Measurements from ENCODE around the gene PDE4D. TPM values are rescaled to one million over a fixed set of nuclear protein-coding genes. Genes with fewer than 3 reads are reported as not detected.

PDE4D gene
- total RNA-seq, 2 donors from 2014 or later = 33.8 to 82.6 TPM

DNA sequence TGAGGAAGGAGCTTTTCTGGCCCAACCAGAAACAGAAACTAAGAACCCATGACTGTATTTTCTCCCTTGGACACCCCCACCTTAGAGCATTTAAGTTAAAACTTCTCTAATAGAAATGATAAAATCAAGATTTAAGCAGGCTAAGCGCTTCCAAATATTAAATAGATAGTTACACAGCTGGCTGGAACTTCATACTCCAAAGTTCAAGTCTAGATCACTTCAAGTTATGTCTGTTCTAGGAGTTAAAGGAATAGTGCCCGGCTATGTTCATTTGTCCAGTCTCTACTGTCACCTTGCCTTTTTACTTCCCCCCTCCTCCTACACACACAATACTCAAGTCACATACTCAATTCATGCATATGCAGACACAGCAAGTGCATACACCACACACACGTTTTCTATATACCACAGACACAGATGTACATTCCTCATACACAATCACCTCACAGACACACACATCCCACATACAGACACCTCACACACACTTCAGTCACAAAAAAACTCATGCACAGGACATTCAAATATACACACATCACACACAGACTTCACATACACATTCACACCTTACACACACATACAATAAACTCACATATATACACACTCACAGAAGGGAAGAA lies 237.7 kb downstream of the PDE4D start:
- intact Hi-C loops (cut with DNase I) = no loop called here
- DNase-seq (no peak), ATAC-seq (no peak)

DNA sequence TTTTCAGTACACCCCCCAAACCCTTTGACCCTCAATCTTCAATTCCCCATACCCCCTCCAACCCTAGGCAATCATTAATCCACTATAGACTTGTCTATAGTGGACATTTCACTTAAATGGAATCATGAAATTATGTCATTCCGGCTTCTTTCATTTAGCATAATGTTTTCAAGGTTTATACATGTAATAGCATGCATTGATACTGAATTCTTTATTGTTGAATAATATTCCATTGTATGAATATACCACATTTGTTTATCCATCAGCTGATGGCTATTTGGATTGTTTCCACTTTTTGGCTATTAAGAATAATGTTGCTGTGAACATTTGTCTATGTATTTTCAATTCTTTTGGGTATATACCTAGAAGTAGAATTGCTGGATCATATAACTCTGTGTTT lies 238.8 kb downstream of the PDE4D start:
- DNase-seq = no peak
- no peak for ATAC-seq
- intact Hi-C loops (cut with DNase I) = no loop called here

DNA sequence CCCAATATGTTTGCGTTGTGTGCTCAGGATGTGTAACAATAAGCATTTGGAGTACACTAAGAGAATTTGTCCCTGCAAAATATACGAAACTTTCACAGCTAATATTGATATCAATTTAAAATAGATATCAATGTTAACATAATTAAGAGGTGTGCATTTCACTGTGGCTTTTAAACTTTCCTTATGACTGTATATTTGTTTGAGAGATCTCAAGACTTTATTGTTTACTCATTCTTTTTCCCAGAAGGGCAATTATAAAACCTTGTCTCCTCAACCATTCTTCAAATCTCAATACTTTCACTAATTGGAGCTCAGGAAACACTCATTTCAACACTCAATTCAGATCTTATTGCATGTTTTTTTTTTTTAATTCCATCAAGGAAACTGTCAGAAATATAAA lies 241.1 kb downstream of the PDE4D start:
- intact Hi-C loops (cut with DNase I) = no loop called here
- ATAC-seq (no peak), DNase-seq (no peak)

DNA sequence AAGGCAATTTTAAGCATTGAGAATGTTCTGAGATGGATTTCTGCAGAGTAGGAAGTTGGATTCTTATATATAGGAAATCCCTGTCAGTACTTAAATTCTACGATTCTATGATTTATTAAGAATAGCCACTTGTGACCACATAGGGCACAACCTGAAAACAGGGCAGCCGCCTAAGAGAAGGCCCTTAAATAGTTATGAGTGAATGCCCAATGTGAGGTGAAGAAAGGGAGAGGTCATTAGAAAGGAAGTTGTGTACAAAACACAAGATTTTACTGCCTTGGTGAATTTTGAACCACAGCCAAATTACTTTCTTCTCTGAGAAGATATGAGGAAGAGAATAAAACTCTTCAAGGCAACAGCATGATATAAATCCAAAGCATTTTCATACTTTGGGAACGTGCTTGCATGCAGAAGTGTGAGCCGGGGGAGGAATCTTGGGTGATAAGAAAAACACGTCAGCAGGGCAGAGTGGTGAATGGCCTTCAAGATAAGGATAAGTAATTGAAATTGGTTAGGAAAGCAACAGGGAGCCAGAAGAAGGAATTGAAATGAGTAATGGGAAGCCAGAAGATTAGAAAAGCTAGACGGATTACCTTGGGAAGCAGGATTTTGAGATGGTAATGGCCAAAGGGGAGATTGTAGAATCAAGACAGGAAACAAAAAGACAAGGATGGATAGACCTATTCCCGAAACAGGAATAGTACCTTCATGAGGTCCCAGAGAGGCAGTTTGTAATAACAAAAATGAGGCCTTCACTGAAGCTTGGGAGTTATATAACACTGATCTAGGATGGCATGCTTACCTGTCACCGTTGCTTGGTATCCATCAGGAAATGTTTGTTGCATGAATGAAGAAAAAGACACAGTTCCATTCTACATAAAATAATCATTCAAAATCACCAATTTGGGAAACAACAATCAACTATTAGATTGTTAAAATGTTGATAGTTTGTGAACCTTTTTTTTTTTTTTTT lies 244.3 kb downstream of the PDE4D start:
- ATAC-seq = peak; percentile 59 to 97
- intact Hi-C loops (cut with DNase I) = no loop called here
- peak; percentile 28 for DNase-seq

DNA sequence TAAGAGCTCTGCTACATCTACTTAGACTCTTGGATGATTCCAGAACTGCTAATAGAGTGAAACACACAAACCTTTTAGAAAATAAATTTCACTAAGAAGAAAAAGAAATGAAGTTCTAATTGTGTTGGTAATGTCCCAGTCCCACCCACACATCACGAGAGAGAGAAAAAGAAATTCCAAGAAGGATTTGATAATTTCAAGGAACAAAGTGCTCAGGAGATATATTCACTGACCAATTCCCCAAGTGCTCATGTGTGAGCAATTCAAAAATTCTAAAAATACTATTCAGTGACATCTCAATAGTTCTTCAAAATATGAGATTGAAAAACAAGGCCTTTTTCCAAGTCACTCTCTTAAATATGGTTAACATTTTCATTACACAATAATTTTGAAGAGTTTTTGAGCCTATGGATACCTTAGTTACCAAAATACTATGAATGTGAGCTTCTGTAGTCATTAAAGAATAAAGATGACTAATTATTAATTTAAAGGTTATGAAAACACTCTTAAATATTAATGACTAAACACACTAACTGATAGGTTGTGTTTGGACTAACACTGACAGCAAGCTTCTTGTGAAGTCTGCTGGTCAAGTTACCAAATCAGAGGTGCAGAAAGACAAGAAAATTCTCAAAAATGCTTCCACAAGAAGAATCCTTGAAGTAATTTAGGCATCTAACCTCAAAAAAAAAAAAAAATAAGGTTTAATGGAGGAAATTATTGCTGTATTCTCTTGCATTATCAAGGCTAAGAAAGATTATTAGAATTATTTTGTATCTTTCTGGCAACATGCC lies 245.3 kb downstream of the PDE4D start:
- intact Hi-C loops (cut with DNase I) = no loop called here
- ATAC-seq (peak in 1 of 2 donors; percentile 73), DNase-seq (no peak)

DNA sequence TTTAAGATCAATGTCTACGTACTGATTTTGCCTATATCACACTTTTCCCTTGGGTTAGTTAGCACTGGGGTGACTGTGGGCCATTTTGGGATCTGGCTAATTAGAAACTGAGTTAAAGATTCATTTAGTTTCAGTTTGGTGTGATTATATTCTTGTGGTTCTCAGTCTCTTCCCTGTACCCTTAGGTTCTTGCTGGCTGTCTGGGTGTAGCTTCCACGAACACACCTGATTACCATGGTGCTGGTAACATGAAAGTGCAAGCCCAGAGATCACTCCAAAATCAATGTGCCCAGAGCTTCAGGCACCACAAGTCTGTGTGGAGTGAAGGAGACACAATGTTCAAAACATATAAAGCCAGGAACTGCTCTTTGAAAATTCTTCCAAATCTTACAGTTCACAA lies 248.1 kb downstream of the PDE4D start:
- DNase-seq = no peak
- intact Hi-C loops (cut with DNase I) = no loop called here
- no peak for ATAC-seq

DNA sequence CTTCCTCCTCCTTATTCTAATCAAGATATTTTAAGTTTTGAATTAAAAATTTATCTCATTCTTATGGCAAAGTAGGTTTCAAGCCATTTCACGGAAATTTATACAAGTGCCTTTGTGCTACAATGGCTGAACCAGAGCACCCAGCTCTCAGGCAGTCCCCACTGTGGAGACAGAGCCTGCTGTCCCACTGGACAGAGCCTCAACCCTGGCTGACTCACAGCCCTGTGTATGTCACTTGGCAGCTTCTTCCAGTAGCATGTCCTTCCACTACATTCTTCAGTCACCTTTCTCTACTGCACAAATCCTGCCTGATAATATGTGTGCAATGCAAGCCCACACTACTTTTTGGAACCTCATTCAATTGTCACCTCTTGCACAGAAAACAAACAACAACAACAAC lies 253.1 kb downstream of the PDE4D start:
- intact Hi-C loops (cut with DNase I) = no loop called here
- DNase-seq = peak; percentile 38
- ATAC-seq = peak; percentile 65 to 86

DNA sequence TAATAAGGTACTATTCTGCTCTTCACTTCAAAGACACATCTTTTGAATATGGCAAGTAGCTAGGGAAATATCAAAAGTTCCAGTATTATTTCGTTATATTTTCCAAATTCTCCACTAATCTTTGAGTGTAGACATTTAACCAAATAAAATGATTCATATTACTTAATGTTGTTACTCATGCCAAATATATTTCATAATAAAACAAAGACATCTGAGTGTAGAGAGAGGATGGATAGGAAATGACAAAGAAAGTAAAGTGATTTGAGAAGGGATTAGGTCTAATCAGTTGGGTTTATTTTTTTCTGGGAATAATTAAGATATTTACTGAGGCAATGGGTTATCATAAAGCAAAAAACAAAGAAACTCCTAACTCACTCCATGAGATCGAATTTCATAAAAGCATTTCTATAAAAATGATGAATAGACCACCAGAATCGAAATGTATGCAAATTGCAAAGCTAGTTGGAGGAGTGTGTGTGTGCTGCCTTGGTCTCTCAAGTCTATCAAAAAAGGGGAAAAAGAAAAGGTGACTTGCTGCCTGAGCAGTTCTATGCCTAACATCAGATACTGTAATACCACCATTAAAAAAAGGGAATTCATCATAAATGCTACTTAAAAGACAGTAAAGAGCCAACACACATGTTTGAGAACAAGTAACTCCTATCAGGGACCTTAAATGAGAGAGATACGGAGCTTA lies 255.5 kb downstream of the PDE4D start:
- intact Hi-C loops (cut with DNase I) = no loop called here
- DNase-seq (no peak), ATAC-seq (no peak)

DNA sequence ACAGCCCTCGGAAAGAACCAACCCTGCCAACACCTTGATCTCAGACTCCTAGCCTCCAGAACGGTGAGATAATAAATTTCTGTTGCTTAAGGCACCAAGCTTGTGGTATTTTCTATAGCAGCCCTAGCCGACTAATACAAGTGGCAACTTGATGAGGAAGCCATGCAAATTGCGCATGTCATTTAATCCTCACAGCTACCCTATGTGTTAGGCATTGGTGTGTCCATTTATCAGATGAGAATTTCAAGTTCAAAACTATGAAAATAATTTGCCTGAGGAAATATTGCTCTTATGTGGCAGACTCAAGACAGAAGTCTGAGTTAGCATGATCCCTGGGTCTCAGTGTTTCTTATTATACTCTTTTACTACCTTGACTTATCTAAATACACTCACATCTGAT lies 264.0 kb downstream of the PDE4D start:
- DNase-seq (no peak), ATAC-seq (no peak)
- intact Hi-C loops (cut with DNase I) = no loop called here

DNA sequence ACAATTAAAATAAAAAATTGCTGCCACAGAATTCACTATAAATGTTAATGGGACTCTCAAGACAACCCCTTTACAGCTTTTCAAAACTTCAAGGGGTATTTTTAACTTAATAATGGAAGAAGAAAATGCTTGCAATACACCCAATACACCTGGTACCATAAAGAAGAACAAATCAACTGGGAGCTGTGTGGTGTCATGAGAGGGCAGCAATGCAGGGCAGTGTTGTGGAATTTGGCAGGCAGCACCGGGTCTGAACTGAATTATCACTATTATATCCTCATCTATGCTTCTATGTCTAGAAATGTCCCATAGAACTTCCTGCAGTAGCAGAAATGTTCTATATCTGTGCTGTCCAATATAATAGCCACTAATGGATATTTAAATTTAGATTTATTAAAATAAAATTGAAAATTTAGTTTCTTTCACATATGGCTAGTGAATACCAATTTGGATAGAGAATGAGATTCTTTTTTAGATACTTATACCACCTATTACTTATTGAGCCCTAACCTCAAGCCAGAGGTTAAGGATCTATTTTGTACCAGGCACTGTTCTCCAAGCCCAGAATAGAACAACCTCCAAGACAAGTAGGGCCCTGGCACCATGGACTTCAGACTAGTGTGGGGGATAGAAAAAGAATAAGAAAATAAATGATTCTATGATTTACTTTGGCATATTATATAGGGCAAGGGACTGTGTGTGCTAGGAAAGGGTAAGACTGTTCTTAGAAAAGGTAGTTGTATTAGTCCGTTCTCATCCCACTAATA lies 265.3 kb downstream of the PDE4D start:
- ATAC-seq (no peak), DNase-seq (no peak)
- intact Hi-C loops (cut with DNase I) = no loop called here

DNA sequence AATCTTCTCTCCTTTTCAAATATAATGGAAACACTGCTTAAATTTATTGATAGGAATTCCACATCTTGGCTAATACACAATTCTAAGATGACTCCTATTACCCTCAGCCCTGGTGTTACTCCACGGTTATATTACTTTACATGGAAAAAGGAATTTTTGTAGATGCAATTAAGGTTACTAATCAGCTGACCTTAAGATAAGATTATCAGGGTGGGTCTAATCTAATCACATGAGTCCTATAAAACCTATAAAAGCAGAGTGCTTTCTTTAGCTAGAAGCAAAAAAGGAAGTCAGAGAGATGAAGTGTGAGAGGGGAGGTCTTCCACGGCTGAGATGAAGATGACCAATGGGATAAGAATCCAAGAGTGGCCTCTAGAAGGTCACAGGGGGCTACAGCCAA lies 268.6 kb downstream of the PDE4D start:
- DNase-seq (no peak), ATAC-seq (no peak)
- intact Hi-C loops (cut with DNase I) = no loop called here

DNA sequence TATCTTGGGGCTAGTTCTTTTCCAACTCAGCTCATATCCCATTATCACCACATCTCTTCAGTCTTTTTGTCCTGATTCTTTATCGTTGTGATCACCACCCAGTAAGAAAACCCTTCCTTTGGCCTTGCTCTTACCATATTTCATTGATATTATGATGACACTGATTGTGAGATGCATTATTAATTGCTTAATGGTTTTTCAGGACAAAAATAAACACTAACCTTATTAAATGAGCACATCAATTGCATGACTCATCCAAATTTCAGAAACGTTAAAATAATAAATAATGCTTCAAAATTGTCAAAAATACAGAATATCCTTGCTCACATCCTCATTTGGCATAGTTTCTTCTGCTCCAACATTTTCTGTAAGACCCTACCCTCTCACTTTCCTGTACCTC lies 270.7 kb downstream of the PDE4D start:
- DNase-seq = no peak
- intact Hi-C loops (cut with DNase I) = no loop called here
- ATAC-seq = no peak

DNA sequence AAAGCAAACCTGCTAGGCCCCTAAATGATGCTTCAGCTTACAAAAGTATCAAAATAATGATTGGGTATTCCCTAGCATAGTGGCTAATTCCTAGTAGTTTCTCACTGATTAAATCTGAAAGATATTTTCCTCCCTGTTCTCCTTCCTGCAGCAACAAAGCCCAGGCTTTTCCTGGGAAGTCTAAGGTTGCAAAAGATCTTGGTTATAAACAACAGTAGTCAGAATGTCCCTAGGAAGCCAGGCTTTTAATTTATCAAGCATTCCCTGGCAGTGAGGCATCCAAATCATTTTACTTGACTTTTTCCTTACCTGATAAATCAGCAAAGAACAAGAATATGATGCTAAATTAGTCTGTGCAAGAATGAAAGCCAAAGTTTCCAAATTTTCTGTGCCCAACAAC lies 272.0 kb downstream of the PDE4D start:
- no peak for DNase-seq
- ATAC-seq = no peak
- intact Hi-C loops (cut with DNase I) = no loop called here

DNA sequence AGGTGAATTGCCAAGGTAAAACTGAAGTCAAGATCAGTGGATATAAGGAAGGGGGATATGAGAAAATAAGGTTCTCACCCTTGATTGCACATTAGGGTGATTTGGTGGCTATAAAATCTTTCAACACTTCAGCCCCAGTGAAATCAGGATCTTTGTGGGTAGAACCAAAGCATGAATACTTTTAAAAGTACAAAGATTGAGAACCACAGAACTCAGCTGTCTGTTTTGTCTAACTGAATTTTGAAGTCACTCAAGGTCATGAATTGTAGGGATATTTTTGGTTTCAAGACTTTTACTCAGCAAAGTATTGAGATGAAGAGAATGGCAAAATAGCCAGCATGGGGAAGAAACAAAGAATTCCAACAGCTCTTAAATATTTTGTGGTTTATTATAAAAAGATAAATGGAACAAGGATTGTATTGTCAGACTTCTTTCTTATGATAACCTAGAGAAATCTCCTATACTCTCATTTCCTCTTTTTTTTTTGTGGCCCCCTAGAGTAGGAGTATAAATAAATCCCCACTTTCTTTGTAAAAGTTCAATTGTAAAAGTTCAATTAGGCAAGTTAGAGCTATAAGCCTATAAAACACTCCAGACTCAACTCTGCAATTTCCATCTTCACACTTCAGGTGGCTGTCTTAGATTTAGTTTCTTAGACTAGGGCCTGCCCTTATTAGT lies 272.9 kb downstream of the PDE4D start:
- intact Hi-C loops (cut with DNase I) = no loop called here
- ATAC-seq (no peak), DNase-seq (no peak)

DNA sequence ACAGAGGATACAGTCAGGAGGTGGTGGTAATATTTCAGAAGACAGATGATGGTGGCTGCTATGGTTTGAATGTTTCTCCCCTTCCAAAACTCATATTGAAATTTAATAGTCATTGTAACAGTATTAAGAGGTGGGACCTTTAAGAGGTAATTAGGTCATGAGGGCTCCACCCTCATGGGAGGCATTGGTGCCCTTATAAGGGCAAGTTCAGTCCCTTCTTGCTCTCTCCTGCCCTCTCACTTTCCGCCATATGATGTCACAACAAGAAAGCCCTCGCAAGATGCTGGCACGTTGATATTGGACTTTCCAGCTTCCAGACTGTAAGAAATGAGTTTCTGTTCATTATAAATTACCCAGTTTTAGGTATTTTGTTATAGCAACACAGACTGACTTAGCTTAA lies 274.9 kb downstream of the PDE4D start:
- DNase-seq (no peak), ATAC-seq (no peak)
- intact Hi-C loops (cut with DNase I) = no loop called here

DNA sequence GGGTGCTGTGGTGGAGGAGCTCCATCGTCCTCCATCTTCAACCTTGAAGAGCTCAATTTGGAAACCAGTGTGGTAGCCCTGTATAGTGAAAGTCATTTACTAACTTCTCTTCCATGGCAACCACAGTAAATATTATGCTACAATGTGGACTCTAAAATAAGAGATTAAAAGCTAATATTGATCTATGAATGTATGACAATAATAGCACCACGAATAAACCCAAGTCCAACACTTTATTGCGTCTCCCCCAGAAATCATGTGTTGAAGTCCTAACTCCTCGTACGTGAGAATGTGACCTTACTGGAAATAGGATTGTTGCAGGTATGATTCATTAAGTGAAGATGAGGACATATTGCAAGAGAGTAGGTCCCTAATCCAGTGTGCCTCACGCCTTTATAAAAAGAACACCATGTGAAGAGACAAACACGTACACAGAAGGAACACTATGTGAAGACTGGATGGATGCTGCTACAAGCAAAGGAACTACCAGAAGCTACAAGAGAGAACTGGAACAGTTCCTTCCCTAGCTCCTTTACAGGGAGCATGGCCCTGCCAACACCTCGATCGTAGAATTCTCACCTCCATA lies 276.2 kb downstream of the PDE4D start:
- intact Hi-C loops (cut with DNase I) = no loop called here
- no peak for ATAC-seq
- no peak for DNase-seq

DNA sequence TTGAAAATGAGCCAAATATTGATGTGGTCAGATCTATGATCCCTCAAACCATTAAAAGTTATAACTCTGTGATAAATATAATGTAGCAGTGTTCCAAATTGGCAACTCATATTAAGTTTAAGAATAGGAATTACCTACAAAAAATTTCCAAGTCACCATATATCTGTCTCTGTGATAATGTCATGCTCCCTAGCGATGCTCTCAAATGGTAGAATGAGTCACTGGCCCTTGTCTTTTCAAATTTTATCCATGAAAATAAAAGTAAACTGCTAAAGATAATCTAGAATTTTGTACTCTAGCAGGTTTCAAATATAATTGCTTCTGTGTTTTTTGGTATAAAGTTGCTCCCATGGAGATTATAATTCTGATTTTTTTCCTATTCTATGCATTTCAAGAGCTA lies 277.1 kb downstream of the PDE4D start:
- DNase-seq = no peak
- no peak for ATAC-seq
- intact Hi-C loops (cut with DNase I) = no loop called here

DNA sequence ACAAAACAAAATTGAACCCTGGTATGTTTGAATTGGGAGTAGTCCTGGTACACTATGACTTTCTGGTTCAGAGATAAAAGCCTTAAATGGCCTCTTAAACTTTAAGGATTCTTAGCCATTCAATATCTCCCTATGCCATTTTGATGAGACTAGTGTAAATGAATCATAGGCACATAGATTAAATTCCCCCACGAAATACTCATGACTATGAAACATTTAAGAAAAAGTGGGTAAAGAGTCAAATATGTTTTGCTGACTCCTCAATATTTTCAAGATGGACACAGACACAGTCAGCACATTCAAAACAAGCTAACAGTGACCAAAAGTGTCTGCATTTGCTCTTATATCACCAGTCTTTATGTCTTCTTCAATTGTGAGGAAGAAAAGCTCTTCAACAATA lies 278.3 kb downstream of the PDE4D start:
- DNase-seq (no peak), ATAC-seq (no peak)
- intact Hi-C loops (cut with DNase I) = no loop called here

Data from left cardiac atrium (tissue), 4 donors.